AG09309 (cell line): ENCODE data around the gene KCNG2.

Experiments used
- DNase-seq: peaks from one replicate; pipeline ENCODE4 v3.0.0-alpha.2; 2010; ENCODE audit warnings: low read depth
- H3K4me3 ChIP-seq: 2 replicates; pipeline ENCODE4 v1.5.1; 2011; ENCODE audit warnings: mild to moderate bottlenecking, low read depth, low read length, moderate library complexity; ENCODE audit not compliant: control insufficient read depth
- CTCF ChIP-seq: IDR thresholded peaks from 2 replicates; pipeline ENCODE4 v1.5.1; 2011; ENCODE audit warnings: mild to moderate bottlenecking, low read depth, low read length, inconsistent platforms; ENCODE audit not compliant: insufficient read depth, control insufficient read depth; ENCODE audit errors: missing control alignments

KCNG2 gene

GRCh38 chr18:79917169-79917852 lies 119.6 kb downstream of the KCNG2 start:
- DNase-seq: no peak
- TF ChIP-seq CTCF: no peak
- H3K4me3 ChIP-seq: no peak overlapping the region

- no peak overlapping the region for H3K4me3 ChIP-seq
- no peak for TF ChIP-seq CTCF
- no peak for DNase-seq
Observed at GRCh38 chr18:79917853-79918614, 120.3 kb downstream of the KCNG2 start.

GRCh38 chr18:79918615-79919011 lies 120.9 kb downstream of the KCNG2 start:
- H3K4me3 ChIP-seq: no peak overlapping the region
- no peak for TF ChIP-seq CTCF
- no peak for DNase-seq

GRCh38 chr18:79919089-79919488 lies 121.4 kb downstream of the KCNG2 start:
- no peak overlapping the region for H3K4me3 ChIP-seq
- no peak for DNase-seq
- no peak for TF ChIP-seq CTCF

- no peak for TF ChIP-seq CTCF
- no peak overlapping the region for H3K4me3 ChIP-seq
- no peak for DNase-seq
Observed at GRCh38 chr18:79921984-79922965, 124.5 kb downstream of the KCNG2 start.

GRCh38 chr18:79922971-79923411 lies 125.3 kb downstream of the KCNG2 start:
- no peak for TF ChIP-seq CTCF
- no peak for DNase-seq
- H3K4me3 ChIP-seq: no peak overlapping the region
